Transverse colon (tissue), 4 donors: ENCODE measurements around the gene SQSTM1.

ENCODE experiments used
- EP300 ChIP-seq: sonication (generic); formaldehyde crosslinking; IDR thresholded peaks from one replicate; pipeline ENCODE4 v1.6.1; 2017; ENCODE audit warnings: antibody characterized with exemption, low read depth
- POLR2A ChIP-seq: fragments of 450-650 bp; IDR thresholded peaks from one replicate; pipeline ENCODE4 v1.6.1; 2016; ENCODE audit warnings: antibody characterized with exemption, mild to moderate bottlenecking, moderate library complexity
- POLR2AphosphoS5 ChIP-seq, 3 donors: sonication (generic); formaldehyde crosslinking; IDR thresholded peaks; one replicate each; pipeline ENCODE4 v1.6.1; 2016; ENCODE audit warnings: antibody characterized with exemption in 3 of 3
- TF ChIP-seq, protein P1 (sequence below), 5 experiments: fragments of 200-600 bp in 3 of 5; fragments of 450-650 bp in 2 of 5; sonication (generic) in 3 of 5; IDR thresholded peaks; 1 replicate in 2 of 5; 2 replicates in 3 of 5; pipeline ENCODE4 v1.5.1; 2016 to 2017; ENCODE audit warnings: antibody characterized with exemption in 5 of 5, inconsistent platforms in 3 of 5, mild to moderate bottlenecking in 2 of 5, moderate library complexity in 1 of 5

DNA sequence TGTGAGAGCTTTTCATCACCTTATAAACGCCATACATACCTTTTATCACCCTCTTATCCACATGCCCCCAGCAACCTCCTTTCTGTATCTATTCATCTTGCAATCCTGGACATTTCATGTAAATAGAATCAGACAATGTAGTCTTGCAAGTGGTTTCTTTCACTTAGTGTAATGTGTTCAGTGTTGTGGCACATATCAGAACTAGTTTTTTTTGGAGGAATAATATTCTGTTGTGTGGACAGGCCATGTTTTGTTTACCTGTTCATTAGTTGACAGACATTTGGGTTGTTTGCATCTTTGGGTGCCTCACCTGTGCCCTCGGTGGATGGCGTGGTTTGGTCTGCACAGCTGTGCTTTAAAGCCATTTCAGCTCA is 1.3 kb downstream of the SQSTM1 start:
- TF ChIP-seq POLR2A (no peak), POLR2AphosphoS5 (IDR thresholded peaks at IDR 0.05) (no peak), EP300 (no peak)
- TF ChIP-seq, protein P1, sequence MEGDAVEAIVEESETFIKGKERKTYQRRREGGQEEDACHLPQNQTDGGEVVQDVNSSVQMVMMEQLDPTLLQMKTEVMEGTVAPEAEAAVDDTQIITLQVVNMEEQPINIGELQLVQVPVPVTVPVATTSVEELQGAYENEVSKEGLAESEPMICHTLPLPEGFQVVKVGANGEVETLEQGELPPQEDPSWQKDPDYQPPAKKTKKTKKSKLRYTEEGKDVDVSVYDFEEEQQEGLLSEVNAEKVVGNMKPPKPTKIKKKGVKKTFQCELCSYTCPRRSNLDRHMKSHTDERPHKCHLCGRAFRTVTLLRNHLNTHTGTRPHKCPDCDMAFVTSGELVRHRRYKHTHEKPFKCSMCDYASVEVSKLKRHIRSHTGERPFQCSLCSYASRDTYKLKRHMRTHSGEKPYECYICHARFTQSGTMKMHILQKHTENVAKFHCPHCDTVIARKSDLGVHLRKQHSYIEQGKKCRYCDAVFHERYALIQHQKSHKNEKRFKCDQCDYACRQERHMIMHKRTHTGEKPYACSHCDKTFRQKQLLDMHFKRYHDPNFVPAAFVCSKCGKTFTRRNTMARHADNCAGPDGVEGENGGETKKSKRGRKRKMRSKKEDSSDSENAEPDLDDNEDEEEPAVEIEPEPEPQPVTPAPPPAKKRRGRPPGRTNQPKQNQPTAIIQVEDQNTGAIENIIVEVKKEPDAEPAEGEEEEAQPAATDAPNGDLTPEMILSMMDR (IDR thresholded peaks at IDR 0.05) = no peak
